ENCODE measurements around the gene CEMIP2.

DNA sequence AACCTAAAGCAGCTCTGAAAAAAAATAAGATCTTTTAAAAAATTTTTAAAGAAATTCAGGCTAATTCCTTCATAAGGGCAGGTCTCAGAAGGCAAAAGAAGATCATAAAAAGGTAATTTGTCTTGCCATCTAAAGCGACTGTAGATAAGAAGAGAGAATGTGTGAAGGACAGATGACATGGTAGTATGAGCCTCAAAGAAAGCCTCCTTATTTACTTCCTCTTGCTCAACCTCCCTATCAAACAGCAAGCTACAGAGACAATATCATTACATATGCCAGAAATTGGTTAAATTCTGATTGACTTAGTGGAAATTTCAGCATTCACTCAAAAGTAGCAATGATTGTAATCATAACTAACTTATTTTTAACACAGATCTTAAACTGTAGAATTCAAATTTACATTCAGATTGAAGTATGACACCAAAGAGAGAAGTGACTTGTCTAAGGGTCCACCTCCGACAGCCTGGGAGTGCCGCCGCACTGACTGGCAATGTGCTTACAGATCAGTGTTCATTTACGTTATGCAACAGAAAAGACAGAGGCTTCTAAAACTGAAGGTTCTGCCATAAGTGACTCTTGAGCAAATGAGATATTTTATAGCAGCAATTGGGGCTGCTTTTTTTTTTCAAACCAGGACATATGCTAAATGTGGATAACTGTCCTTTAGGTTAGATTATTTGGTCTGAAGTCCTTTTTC lies 132.0 kb downstream of the CEMIP2 start:
- TF ChIP-seq, protein P1, sequence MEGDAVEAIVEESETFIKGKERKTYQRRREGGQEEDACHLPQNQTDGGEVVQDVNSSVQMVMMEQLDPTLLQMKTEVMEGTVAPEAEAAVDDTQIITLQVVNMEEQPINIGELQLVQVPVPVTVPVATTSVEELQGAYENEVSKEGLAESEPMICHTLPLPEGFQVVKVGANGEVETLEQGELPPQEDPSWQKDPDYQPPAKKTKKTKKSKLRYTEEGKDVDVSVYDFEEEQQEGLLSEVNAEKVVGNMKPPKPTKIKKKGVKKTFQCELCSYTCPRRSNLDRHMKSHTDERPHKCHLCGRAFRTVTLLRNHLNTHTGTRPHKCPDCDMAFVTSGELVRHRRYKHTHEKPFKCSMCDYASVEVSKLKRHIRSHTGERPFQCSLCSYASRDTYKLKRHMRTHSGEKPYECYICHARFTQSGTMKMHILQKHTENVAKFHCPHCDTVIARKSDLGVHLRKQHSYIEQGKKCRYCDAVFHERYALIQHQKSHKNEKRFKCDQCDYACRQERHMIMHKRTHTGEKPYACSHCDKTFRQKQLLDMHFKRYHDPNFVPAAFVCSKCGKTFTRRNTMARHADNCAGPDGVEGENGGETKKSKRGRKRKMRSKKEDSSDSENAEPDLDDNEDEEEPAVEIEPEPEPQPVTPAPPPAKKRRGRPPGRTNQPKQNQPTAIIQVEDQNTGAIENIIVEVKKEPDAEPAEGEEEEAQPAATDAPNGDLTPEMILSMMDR (IDR thresholded peaks at IDR 0.05 in 4 of 5, conservative IDR thresholded peaks at IDR 0.05 in 1 of 5) = no peak
- TF ChIP-seq POLR2A (IDR thresholded peaks at IDR 0.05) = no peak
